Heart left ventricle (tissue), 13 donors: Measurements from ENCODE around the gene KIF1C.

ENCODE experiments used
- POLR2A ChIP-seq, 2 donors: fragments of 450-650 bp; IDR thresholded peaks; one replicate each; pipeline ENCODE4 v1.6.1; 2017; ENCODE audit warnings: antibody characterized with exemption in 2 of 2, mild to moderate bottlenecking in 2 of 2, moderate library complexity in 2 of 2
- TF ChIP-seq, protein P1 (sequence below), 12 donors: fragments of 200-600 bp; sonication (generic) in 4 of 12; IDR thresholded peaks; one replicate each; pipeline versions ENCODE4 v1.5.0 to v1.8.0; 2018 to 2022; ENCODE audit warnings: antibody characterized with exemption in 12 of 12, mild to moderate bottlenecking in 5 of 12
- donor health status: ischemic (EF 13 %, LVEDD 7.1; RV severe dilation, severe dysfunction).
- donor health status: DM: no; HTN: yes; CAD: no.
- donor health status: DM: no; HTN: no; CAD: no.
- donor health status: ischemic (EF 25% LVEDD 6.9; RV normal size, moderate dysfunction).
- donor health status: ischemic (EF 25% LVEDD 5.7; RV mildly dilated, moderate dysfunction).
- donor health status: ischemic (EF 35%, LVEDD 5.7; RV mildly dilated, moderate dysfunction).
- donor health status: nonischemic (EF 11% LVEDD 7.7; RV severe dilation, severe dysfunction).
- donor health status: DM: yes; HTN: yes; CAD: no.
- donor health status: PGD.
- donor health status: ischemic (EF 29% LVEDD 5.4; RV normal size, mild dysfunction).
- donor health status: nonischemic (EF 23%, LVEDD 6.1; RV moderate dilation, normal function).

DNA sequence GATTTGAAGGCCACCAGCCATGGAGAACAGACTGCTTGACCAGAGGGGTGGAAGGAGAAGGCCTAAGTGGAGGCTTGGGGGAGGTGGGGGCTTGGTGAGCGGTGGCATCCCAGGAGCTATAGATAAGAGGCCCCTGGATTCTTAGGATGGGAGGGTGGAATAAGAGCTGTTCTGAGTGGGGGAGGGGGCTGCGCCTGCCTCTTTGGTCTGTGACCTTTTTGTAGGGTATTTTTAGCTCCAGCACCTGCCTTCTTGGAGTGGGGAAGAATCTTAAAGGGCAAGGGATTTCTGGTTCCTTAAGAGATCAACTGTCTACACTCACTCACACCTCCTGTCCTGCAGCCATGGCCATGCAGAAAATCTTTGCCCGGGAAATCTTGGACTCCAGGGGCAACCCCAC, 46.3 kb upstream of the KIF1C start:
- no peak for TF ChIP-seq POLR2A (IDR thresholded peaks at IDR 0.05)
- TF ChIP-seq, protein P1, sequence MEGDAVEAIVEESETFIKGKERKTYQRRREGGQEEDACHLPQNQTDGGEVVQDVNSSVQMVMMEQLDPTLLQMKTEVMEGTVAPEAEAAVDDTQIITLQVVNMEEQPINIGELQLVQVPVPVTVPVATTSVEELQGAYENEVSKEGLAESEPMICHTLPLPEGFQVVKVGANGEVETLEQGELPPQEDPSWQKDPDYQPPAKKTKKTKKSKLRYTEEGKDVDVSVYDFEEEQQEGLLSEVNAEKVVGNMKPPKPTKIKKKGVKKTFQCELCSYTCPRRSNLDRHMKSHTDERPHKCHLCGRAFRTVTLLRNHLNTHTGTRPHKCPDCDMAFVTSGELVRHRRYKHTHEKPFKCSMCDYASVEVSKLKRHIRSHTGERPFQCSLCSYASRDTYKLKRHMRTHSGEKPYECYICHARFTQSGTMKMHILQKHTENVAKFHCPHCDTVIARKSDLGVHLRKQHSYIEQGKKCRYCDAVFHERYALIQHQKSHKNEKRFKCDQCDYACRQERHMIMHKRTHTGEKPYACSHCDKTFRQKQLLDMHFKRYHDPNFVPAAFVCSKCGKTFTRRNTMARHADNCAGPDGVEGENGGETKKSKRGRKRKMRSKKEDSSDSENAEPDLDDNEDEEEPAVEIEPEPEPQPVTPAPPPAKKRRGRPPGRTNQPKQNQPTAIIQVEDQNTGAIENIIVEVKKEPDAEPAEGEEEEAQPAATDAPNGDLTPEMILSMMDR (IDR thresholded peaks at IDR 0.05) = no peak
